GM21447 (cell line): ENCODE results near the gene DDX10.

Experiments
- ATAC-seq: cut with Tn5 transposase; IDR thresholded peaks from one replicate; pipeline ENCODE4 v1.9.1; 2021; ENCODE audit not compliant: unreplicated experiment

The DDX10 gene

DNA sequence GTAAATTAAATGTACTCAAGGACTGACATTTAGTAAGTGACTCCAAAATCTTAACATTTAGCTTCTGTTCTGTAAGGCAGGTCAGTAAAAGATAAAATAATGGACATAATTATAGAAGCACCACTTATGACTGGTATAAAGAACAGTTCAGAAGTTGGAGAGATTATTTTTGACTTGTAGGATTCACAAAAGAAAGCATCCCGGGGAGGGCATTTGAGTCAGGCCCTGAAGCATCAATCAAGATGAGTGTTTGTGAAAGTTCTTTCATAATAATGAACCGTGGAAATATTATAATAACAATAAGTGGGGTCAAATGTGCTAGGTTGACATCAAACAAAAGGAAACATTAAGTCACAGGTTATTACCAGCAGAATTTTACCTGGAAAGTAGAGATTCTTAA lies 201.9 kb downstream of the DDX10 start:
- ATAC-seq = no peak

DNA sequence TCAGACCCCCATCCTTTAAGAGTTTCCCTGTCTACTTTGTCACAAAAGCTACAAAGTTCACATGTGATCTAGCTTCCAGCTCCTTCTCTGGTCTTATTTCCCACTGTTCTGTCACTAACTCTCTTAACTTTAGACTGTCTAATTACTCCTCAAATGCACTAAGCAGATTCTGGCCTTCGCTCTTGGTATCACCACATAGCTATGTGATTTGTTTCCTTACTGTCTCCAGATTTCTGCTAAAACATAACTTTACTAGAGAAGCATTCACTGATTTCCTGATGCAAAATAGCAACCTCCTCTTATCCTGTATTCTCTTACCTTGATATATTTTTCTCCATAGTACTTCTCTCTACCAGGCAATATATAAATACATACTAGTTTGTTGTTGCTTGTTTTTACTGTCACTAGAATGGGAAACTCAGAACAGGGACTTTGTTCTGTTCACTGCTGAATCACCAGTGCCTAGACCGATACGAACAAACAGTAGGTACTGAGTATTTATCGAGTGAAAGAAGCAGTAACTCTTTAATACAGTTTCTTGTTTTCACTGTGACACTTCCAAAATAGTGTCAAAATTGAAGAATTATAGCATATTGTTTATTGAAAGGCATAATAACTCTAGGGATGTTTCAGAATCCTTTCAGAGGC lies 205.6 kb downstream of the DDX10 start:
- ATAC-seq = no peak

DNA sequence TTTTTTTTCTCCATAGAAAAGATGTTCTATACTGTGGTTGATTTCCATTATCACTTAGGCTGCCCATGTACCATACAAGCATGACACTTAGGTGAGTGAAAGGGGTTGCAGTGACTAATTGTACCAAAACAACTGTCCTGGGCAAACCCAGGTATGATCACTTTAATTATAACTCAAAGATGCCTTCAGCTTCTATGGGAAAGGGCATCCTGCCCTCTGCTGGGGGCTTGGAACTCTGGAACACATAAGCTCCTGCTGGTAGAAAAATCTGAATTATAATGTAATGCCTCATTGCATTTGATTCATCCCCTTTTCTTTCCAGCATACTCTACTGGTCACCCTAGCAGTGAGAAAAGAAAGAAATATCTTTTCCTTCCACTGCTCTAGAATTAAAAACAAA lies 206.3 kb downstream of the DDX10 start:
- ATAC-seq = no peak

DNA sequence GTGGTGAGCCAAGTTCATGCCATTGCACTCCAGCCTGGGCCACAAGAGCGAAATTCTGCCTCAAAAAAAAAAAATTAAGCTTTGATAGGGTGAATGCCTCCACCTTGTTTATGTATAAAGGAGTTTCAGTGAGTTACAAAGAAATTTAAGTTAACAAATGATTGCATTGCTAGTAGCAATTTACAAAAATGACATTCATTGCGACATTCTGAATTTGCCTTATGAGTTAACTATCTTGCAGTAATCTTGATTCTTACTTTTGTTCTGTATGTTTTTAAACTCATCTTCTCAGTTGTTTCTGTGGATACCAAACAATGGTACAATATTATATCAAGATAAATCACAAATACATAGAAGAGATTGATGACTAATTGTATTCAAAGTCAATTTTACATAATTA lies 207.0 kb downstream of the DDX10 start:
- ATAC-seq = no peak

DNA sequence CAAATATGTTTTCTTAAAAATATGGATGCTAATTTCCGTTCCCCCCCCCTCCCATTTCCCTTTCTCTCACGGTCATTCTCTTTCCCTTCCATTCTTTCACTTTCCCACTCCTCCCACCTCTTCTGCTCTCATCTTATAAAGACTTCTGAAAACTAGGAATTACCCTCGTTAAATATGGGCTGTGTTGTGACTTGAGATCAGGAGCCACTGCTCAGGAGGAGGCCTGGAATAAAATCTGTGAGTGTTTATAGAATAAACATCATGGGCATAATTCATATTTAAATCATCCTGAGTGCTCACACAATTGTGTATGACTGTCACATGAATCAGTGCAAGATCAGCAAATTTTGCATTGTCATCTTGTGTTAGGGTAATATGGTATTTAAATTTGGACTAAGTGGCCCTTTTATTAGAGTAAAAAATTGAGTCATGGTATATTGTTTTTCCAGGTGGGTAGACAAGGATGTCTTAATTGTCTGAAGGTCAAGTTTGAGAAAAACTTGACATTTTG lies 208.0 kb downstream of the DDX10 start:
- ATAC-seq = no peak

DNA sequence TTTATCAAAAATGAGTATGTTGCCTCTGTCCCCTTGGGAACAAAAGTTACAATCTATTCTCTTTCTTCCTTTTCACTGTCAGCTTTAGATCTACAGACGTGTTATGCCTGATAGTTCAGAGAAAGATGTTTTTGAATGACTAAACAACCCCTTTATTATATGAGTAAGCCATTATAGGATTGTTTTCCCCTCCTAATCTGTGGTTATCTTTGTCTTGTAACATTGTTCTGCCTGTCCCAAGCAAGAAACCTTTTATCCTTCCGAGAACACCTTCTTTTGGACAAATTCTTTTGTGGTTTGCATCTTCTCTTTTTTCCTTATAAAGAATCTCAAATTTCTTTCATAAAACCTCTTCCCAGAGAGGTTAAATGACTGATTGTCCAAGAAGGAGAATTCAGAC lies 208.4 kb downstream of the DDX10 start:
- no peak for ATAC-seq

DNA sequence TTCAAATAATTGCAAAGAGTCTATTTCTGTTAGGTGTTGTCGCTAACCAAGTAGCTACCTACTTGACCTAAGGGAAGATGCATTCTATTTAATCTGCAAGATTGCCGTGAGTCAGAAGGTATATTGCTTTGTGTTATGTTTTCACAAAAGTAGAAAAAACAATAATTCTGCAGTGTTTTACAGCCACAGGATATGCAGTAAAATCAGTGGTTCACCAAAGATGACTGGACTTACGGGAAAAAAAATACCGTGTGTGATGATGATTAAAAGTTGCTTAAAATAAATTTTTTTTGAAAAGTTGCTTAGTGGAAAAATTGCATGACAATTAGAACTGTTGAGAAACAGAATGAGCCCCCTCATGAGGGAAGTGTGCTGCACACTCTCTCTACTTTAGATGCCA lies 209.1 kb downstream of the DDX10 start:
- no peak for ATAC-seq

DNA sequence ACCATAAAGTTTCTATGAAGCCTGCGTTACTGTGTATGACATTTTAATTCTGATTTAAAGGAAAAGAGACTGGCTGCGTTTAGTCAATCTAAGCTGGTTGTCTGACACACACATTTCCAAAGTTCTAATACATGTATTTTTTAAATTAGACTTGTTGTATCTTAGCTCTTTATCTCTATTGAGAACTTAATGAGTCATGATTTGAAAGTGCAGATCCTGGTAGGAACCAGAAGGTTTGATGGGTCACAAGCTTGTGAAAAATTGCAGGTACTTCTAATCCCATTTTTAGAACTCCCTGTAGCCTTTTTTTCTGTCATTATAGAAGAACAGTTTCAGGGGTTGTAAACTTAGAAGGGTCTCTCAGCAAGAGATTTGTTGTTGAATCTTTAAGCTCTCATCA lies 210.3 kb downstream of the DDX10 start:
- no peak for ATAC-seq

DNA sequence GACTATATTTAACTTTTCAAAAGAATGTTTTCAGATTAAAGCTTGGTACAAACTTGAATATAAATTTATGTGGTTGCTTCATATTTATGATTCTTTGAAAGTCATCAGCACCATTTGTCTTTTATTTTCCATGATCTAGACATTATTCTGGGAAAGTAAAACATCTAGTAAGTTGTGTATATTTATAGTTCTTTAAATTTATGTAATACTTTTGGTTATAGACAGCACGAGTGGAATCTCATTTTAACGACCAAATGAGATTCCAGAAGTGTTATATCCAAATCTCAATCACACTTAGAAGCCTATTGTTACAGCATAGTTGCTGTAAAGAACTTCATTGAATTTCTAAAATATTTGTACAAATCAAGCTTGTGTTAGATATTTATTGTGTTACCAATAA lies 212.3 kb downstream of the DDX10 start:
- ATAC-seq = no peak

DNA sequence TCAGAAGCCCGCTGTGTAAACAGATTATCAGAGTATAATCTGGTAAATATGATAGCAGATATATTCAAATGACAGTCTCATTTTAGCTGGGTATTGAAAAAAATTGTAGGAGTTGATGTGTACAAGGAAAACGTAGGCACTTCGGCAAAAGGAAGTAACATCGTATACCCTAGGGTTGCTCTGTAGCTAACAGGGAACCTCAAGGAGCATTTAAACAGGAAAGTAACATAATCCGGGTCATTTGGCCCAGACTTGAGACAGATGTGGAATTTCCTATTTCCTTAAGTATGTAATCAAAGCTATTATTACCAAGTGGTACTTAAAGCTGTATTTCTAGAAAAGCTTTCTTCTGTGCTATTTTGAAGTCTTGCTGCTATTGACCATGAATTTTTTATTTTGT lies 215.6 kb downstream of the DDX10 start:
- no peak for ATAC-seq

DNA sequence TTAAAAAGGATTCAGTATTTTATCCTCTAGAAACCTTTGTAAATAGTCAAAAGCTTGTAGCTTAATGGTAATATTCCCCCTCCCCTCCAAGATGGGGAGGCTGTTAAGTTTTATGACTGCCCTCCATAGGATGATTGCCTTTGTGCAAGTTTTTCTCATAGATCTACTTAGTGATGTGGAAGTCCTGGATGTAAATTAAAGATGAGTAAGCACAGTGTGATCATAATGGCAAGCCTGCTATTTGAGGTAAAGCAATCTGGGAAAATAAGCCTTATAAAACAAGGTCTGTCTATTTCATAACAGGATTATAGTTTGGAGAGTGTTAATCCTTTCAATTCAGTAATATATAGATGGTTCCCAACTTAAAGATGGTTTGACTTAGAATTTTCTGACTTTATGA lies 216.3 kb downstream of the DDX10 start:
- ATAC-seq = no peak

DNA sequence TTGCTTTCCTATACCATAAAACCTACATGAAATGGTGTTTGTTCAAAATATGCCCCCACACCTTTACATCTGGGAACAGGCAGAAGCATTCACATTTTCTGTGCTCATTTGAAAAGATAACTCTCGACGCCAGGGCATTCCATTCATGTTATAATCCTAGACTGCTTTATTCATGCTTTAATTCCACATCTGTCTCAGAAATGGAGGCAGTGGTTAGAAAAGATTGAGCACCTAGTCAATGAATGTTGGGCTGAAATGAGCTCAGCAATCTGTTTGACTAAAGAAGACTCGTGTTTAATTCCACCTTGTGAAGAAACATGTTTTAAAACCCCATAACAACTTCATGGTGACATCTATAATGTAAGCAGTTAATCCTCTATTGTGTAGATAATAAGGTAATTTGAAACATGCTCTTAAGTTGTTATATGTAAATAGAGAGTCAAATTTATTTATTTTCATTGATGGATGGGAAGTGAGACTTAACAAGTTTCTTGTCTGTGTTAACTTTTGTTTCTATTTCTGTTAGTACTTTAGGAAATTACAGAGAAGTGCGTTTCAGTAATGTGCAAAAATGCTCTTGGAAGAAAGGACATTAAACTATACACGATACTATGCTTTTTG lies 217.5 kb downstream of the DDX10 start:
- ATAC-seq = no peak

DNA sequence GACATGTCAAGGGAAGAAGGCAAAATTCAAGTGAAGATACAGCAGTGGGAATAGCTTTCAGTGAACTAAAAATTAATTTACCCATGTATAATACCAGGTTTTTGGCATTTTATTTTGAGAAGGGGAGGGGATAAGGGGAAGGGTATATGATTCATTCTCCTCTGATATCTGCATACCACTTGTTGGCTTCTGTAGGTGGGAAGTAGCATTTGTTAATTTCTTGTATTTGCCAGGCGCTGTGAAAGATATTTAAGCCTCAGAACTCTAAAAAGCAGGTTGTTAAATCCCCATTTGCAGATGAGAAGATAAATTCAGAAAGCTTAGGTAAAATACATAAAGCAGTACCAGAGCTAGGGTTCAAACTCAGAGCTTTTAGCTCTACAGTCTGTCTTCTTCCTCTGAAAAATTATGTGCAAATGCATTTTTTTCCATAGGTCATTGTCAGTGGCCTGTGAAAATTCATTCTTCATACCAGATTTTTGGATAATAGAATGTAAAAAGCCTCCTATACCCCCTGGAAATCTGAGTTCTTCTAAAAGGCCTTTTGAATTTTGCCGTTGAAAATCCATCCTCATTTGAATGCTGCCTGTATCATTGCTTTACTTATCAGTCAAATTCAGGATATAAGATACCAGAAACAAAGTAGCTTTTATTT lies 221.3 kb downstream of the DDX10 start:
- no peak for ATAC-seq

DNA sequence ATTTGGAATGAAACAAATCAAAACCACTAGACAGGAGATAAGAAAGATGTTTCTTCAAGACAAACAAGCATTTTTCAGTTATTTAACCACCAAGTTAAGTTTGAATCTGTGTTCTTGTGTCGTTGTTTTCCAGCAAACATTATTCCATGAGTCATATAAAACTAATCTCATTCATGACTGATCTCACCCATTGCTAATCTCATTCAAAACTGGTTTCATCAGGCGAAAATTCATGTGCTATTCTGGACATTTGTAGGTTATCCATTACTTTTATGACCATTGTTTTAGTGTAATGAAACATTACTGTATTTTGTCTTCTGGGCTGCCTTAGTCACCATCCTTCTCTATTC lies 221.8 kb downstream of the DDX10 start:
- ATAC-seq = no peak

DNA sequence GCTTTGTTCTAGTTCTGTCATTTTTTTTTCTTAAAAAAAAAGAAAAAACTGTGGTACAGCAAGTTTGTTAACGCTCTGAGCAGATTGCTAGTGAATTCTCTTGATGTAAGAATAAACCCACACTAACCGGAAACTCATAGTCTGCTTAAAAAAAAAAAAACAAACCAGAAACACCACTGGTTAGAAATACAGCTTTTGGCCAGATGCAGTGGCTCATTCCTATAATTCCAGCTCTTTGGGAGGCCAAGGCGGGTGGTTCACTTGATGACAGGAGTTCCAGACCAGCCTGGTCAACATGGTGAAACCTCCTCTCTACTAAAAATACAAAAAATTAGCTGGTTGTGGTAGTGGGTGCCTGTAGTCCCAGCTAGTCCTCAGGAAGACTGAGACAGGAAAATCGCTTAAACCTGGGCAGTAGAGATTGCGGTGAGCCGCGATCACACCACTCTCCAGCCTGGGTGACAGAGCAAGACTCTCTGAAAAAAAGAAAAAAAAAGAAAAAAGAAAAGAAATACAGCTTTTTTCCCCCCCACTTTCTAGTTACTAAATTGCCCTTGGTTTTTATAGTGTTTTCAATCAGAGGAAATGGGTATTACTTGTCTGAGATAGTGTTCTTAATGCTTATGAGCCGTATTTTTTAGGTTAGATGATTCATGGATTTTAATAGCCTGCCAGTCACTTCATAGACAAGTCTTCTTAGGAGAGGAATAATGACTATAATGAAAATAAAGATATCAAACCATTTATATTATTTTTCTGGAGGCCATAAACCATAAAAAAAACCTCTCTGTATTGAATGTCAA lies 222.8 kb downstream of the DDX10 start:
- no peak for ATAC-seq

DNA sequence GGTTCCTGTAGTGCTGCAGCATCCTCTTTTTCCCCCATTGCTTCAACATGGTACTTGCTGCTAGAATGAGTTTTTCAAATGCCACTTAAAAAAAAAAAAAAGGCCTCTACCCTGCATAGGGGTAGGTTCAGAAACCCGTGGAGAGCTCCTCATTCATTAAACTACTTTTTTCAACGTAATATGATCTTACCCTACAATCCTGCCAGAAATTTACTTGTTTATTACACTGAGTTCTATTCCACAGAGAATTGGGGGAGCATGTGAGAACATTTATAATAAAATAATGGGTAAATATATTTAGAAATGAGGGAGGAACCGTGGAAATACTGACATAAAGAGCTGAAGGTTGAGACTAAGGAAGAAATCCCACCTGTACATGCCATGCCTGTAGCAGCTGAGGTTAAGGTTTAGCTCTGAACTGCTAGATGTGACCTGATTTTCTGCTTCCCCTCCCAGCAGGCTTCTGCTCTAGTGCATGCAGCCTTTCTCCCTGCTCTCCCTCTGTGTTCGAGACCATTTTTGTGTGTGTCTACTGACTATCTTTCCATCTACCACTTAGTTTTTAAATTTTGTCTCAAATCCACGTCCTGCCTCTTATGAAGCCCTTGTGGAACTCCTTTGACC lies 225.7 kb downstream of the DDX10 start:
- no peak for ATAC-seq

DNA sequence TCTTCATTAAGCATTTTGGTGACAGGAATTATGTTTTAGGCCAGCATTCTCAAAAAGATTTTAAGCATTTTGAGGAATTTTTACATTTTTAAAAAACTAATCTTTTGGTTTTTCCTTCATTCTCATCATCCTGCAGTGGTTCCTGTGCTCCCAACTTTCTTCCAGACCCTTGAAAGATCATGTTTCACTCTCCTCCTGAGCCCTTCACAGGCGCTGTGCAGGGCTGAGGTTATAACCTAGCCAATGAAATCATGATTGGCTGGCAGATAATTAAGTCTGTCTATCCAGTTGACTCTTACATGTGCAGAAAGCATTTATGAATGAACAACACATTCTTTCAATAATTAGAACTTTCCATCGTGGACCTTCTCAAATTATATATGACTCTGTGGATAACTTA lies 226.3 kb downstream of the DDX10 start:
- no peak for ATAC-seq

DNA sequence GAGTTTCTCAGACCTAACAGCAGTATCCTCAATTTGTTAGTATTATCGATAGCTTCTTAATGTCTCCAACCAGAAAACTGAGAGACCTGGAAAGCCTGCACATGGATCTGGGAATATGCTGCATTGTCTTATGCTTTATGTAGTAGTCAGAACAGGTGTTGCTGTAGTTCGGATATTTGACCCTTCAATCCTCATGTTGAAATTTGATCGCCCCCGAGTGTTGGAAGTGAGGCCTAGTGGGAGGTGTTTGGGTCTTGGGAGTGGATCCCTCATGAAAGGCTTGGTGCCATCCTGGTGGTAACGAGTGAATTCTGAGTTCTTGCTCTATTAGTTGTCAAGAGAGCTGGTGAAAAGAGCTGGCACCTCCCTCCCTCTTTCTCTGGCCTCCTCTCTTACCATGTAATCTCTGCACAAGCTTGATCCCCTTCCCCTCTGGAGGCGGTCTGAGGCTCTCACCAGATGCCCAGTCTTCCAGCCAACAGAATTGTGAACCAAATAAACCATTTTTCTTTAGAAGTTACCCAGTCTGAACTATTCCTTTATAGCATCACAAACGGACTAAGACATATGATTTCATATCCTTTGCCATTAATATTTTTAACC lies 227.1 kb downstream of the DDX10 start:
- no peak for ATAC-seq

DNA sequence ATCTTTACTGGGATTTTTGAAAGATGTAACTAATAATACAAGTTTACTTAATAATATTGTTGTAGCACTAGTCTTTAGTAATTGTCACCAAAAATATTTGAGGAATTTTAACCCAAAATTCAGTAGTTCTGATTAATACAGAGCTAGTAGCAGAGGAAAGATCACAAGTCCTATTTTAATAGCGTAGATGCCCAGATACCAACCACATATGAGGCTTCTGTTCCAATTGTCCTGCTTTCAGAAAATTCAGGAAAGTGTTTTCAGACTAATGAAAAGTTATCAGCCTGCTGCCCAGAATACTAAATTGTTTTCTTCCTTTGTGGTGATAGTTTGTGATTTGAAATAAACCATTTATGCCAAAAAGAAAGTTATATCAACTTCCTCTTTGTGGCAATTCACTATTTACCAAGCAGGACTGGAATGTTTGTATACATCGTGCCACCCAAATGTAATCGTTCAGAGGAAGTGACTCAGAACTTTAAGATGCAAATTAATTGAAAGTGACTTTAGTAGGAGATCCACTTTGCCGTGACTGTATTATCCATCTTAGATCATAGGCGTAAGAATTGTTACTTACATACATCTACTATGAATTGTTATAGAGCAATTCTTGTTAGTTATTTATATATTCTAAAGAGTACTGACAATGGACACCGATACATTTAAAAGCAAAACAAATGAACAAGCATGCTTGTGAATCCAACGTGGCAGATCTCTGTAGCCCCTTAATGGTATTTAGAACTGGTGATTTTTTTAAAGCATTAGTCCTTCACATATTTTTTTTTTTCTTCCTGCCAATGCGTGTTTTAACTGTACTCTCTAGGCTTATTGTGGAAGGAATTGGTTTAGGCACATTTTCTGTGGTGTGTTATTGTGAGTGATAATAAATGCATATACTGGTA lies 231.0 kb downstream of the DDX10 start:
- peak; percentile 75 for ATAC-seq

DNA sequence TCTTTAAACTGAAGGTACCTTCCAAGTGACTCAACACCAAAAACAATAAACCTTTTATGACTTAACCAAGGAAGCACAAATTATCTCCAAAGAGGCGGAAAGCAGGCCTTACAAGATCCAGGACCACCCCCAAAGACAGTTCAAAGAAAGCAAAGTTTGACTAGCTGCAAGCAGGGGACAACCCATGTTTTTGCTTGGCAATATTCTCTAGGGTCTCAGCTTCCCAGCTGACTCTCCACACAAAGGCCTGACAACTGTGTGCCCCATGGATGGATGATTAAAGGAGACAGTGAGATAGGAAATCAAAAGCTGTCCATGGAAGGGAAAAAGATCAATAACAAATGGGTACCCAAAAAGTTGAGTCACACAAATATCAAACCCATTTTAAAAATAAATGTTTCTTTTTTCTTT lies 232.2 kb downstream of the DDX10 start:
- ATAC-seq = no peak
